Measurements from ENCODE around the gene DHRS3.
"Not testable (repeated sequence)": the region's sequence is repeated elsewhere in the genome, so short reads cannot be mapped to it uniquely, and the experiment has no call there.

Gene DHRS3

DNA sequence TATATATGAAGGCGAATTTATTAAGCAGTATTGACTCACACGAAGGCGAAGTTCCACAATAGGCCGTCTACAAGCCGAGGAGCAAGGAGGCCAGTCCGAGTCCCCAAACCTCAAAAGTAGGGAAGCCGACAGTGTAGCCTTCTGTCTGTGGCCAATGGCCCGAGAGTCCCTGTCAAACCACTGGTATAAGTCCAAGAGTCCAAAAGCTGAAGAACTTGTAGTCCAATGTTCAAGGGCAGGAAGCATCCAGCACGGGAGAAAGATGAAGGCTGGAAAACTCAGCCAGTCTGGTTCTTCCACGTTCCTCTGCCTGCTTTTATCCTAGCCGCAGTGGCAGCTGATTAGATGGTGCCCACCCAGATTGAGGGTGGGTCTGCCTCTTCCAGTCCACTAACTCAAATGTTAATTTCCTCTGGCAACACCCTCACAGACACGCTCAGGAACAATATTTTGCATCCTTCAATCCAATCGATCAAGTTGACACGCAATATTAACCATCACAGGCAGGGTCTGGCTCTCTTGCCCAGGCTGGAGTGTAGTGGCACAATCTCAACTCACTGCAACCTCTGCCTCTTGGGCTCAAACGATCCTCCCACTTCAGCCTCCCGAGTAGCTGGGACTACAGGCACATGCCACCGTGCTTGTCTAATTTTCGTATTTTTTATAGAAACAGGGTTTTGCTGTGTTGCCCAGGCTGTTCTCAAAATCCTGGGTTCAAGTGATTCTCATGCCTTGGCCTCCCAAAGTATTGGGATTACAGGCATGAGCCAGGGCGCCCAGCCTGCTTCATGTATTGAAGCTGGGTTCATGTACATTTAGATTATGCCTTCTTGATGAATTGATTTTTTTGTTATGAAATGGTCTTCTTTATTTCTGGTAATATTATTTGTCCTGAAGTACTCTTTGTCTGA lies 85.3 kb downstream of the DHRS3 start:
- peaks cover 20% of the 10 kb centered on the region for H3K36me3 Mint-ChIP-seq (ENCODE audit: low read depth)
- H3K4me1 Mint-ChIP-seq (ENCODE audit: low read depth) = peaks cover 15% of the 10 kb centered on the region
- peak; percentile 8 for DNase-seq
- peaks cover 17% of the 10 kb centered on the region for H3K9me3 Mint-ChIP-seq
- no peak overlapping the region for H3K27ac Mint-ChIP-seq
- H3K4me3 Mint-ChIP-seq = no peak overlapping the region
- no peaks in the 10 kb centered on the region for H3K27me3 Mint-ChIP-seq

DNA sequence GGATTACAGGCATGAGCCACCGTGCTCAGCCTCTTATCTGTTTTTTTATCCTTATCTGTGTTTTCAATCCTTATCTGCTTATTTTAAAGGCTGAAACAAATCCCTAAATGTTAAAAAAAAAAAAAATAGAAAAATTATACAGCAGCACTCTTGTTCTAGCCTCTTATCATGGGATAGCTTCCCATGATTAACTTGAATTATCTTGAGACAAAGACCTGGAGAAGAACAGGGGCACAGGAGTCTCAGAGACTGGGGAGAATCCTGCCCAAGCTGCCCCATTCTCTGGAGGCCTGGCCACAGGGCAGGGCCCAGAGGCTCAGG lies 86.9 kb downstream of the DHRS3 start:
- H3K36me3 Mint-ChIP-seq (ENCODE audit: low read depth) = peaks cover 8% of the 10 kb centered on the region
- no peak overlapping the region for H3K27ac Mint-ChIP-seq
- H3K27me3 Mint-ChIP-seq = no peaks in the 10 kb centered on the region
- H3K9me3 Mint-ChIP-seq = peaks cover 7% of the 10 kb centered on the region
- H3K4me3 Mint-ChIP-seq = no peak overlapping the region
- no peak for DNase-seq
- peaks cover 10% of the 10 kb centered on the region for H3K4me1 Mint-ChIP-seq (ENCODE audit: low read depth)

DNA sequence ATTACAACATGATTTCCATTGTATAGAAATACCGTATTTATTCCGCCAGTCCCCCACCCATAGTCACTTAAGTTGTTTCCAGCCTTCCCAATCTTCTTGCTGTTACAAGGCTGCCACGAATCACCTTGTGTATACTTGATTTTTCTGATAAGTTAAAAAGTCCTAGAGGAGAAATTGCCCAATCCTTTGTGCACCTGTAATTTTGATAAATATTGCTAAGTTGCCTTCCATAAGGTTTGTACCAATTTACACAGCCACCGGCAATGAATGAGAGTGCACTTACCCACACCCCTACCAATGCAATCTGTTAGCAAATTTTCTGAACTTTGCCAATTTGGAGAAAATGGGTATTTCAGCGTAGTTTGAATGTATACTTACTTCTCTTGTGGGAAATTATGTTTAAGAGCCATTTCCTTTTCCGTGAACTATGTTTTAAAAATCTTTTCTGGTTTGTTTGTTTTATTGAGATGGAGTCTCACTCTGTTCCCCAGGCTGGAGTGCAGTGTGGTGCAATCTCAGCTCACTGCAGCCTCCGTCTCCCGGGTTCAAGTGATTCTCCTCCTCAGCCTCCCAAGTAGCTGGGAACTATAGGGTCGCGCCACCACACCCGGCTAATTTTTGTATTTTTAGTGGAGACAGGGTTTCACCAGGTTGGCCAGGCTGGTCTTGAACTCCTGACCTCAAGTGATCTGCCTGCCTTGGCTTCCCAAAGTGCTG lies 87.4 kb downstream of the DHRS3 start:
- Mint-ChIP-seq H3K27ac (no peak overlapping the region), H3K27me3 (no peaks in the 10 kb centered on the region), H3K9me3 (peaks cover 5% of the 10 kb centered on the region), H3K4me3 (no peak overlapping the region), H3K36me3 (ENCODE audit: low read depth) (peaks cover 5% of the 10 kb centered on the region), H3K4me1 (ENCODE audit: low read depth) (peaks cover 10% of the 10 kb centered on the region)
- DNase-seq = peak; percentile 8

DNA sequence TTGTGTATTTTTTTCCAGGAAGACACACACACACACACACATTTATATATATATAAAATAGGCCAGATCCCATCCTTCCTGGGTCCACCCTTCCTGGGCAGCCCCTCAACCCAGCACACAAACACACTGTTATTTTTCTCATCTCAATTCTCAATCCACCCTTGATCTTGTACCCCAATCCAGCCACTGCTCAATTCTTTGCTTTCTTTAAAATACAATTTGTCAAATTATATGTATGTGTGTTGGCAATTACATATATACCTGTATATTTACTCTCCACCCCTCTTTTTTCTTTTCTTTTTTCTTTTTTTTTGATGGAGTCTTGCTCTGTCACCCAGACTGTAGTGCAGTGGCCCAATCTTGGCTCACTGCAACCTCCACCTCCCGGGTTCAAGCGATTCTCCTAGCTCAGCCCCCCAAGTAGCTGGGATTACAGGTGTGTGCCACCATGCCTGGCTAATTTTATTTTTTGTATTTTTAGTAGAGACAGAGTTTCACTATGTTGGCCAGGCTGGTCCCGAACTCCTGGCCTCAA lies 88.3 kb downstream of the DHRS3 start:
- no peak for DNase-seq
- no peaks in the 10 kb centered on the region for H3K36me3 Mint-ChIP-seq (ENCODE audit: low read depth)
- H3K27ac Mint-ChIP-seq = peak overlapping the region; percentile 55
- no peaks in the 10 kb centered on the region for H3K9me3 Mint-ChIP-seq
- no peaks in the 10 kb centered on the region for H3K27me3 Mint-ChIP-seq
- H3K4me3 Mint-ChIP-seq = no peak overlapping the region
- H3K4me1 Mint-ChIP-seq (ENCODE audit: low read depth) = peaks cover 16% of the 10 kb centered on the region

DNA sequence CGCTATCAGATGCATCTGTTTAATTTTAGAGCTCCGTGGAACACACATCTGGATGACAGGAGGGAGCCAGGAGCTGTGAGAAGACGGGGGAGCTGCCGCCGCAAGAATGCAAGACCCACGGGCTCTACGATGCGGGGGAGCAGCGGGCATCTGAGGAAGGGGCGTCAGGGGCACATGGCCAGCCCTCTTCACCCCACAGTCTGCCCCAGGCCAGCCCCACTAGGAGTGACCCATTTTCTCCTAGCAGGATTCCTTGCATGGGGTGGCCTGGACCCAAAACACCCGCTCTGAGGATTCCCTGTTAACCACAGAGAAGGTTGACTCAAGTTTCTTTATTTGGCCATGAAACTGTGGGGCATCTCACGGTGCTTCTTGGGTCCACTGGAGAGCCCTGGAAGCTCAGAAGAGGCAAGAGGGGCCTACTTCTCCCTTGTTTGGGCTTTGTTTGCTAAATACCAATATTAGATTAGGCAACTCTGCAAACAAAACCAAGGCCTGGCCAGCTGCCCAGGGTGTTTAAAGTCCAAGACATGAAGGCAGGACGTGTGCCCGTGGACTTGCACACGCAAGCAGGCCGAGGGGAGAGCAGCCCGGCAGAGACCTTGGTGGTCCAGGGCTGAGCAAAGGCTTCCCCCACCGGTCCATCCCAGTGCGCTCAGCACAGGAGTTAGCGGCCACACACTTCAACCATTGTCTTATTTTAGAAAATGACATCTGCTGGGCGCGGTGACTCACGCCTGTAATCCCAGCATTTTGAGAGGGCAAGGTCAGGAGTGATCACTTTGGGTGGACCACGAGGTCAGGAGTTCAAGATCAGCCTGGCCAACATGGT lies 89.8 kb downstream of the DHRS3 start:
- no peak overlapping the region for H3K27ac Mint-ChIP-seq
- H3K9me3 Mint-ChIP-seq = peaks cover 2% of the 10 kb centered on the region
- no peaks in the 10 kb centered on the region for H3K27me3 Mint-ChIP-seq
- peak; percentile 26 for DNase-seq
- H3K4me3 Mint-ChIP-seq = no peak overlapping the region
- H3K36me3 Mint-ChIP-seq (ENCODE audit: low read depth) = no peaks in the 10 kb centered on the region
- H3K4me1 Mint-ChIP-seq (ENCODE audit: low read depth) = peaks cover 15% of the 10 kb centered on the region

DNA sequence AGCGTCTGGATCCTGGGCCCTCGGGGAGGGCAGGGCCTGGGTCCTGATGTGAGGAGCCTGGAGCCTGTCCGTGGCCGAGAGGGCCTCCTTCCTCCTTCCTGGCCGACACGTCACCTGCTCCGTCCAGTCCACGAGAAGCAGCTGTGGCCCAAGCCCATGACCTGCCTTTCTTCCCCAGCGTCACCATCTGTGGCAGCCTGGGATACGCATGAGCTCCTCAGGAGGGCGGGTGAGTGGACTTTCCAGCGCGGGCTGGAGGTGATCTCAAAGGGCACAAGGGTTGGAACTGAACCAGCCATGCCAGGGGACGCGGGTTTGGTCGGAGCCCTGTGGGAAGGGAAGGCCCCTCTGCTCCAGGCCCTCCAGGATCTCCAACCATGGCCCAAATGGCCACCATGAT lies 90.4 kb downstream of the DHRS3 start:
- peaks cover 2% of the 10 kb centered on the region for H3K9me3 Mint-ChIP-seq

DNA sequence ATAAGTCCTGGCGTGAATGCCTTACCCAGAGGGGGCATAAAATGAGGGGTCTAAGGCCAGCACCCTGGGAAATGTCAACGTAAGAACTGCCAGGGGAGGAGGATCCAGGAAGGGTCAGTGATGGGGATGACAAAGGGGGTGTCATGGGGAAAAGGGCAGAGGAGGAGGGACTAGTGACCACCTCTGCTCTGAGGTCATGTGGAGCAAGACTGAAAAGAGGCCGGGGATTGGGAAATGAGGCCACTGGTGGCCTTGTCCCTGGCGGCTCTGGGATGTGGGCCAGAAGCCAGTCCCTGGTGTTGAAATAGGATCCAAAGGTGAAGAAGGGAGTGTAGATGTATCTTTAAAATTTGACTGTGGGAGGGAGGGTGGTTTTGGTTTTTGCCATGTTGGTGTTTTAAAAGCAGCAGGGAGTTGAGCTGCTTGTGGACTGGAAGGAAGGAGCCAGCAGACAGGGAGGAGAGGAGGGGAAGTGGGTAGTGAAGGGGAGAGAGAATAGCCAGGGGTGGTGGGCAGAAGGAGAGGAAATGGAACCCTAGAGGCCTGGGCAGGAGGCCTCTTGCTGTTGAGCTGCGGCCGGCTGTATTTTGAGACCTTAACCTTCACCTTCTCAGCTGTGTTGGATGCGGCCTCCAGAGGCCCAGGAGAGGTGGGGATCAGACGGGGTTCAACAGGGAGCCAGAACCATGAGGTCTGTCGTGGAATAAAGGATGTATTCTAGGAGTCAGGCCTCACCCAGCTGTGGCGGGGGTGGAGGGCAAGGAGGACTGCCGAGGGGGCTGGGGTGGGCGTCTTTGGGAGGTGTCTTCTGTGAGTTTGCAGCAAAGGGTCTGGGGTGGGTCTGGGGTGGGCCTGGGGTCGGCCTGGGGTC lies 92.5 kb downstream of the DHRS3 start:
- H3K27me3 Mint-ChIP-seq = no peaks in the 10 kb centered on the region
- H3K9me3 Mint-ChIP-seq = peaks cover 2% of the 10 kb centered on the region
- no peak overlapping the region for H3K27ac Mint-ChIP-seq
- H3K4me3 Mint-ChIP-seq = no peak overlapping the region
- DNase-seq = peak; percentile 21
- no peaks in the 10 kb centered on the region for H3K36me3 Mint-ChIP-seq (ENCODE audit: low read depth)
- H3K4me1 Mint-ChIP-seq (ENCODE audit: low read depth) = peaks cover 16% of the 10 kb centered on the region

More for the DNA sequence above, 90.4 kb downstream of the DHRS3 start:
- no peak for DNase-seq
- no peaks in the 10 kb centered on the region for H3K27me3 Mint-ChIP-seq
- H3K4me1 Mint-ChIP-seq (ENCODE audit: low read depth) = peaks cover 16% of the 10 kb centered on the region
- H3K27ac Mint-ChIP-seq = no peak overlapping the region
- H3K36me3 Mint-ChIP-seq (ENCODE audit: low read depth) = no peaks in the 10 kb centered on the region
- no peak overlapping the region for H3K4me3 Mint-ChIP-seq

DNA sequence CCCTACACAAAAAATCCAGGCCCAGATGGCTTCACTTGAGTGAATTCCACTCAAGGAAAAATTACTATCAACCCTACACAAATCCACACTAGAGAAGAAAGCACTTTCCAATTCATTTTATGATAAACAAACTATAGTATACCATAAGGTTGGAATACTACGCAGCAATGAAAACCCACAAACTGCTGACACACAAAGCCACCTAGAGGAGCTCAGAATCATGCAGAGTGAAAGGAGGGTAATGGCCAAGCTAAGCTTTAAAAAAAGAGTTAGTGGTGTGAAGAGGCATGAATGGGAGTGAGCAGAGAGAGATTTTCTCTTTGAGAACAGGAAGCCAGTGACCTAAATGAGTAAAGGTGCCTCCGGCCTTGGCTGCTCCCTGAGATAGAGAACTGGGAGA lies 93.7 kb downstream of the DHRS3 start:
- no peak overlapping the region for H3K27ac Mint-ChIP-seq
- H3K4me1 Mint-ChIP-seq (ENCODE audit: low read depth) = peaks cover 20% of the 10 kb centered on the region
- H3K36me3 Mint-ChIP-seq (ENCODE audit: low read depth) = no peaks in the 10 kb centered on the region

DNA sequence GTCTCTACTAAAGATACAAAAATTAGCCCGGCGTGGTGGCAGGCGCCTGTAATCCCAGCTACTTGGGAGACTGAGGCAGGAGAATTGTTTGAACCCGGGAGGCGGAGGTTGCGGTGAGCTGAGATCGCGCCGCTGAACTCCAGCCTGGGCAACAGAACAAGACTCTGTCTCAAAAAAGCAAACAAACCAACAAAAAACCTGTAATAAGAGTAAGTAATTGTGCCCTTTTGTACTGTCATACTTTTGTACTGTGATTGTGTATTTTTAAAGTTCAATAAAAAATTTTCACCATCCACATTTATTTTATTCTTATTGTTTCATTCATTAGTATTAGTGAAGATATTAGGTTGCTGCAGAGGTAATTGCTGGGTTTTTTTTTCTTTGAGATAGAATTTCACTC lies 95.2 kb downstream of the DHRS3 start:
- peaks cover 30% of the 10 kb centered on the region for H3K4me1 Mint-ChIP-seq (ENCODE audit: low read depth)

More for the DNA sequence above, 93.7 kb downstream of the DHRS3 start:
- Mint-ChIP-seq H3K27me3 (no peaks in the 10 kb centered on the region), H3K4me3 (no peak overlapping the region), H3K9me3 (peaks cover 2% of the 10 kb centered on the region)
- peak; percentile 14 for DNase-seq

DNA sequence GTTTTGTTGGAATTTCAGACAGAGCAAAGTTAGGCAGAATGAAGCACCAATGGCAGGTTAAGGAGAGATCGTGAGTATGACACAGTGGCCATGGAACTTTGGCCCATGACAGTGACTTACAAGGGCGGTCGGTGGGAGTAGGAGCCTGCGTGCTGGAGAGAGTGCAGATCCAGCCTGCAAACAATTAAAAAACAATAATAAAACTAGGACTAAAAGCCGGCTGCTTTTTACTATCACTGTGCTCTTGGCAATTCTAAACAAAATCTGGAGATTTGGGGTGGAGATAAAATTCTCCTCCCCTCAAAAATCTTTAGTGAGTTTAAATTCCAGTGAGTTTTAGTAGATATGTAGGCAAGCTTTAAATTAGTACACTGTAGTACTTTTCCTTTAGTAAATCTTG lies 96.9 kb downstream of the DHRS3 start:
- no peak for DNase-seq
- H3K27me3 Mint-ChIP-seq = no peaks in the 10 kb centered on the region
- H3K36me3 Mint-ChIP-seq (ENCODE audit: low read depth) = no peaks in the 10 kb centered on the region
- H3K4me3 Mint-ChIP-seq = no peak overlapping the region
- H3K27ac Mint-ChIP-seq = no peak overlapping the region
- peaks cover 2% of the 10 kb centered on the region for H3K9me3 Mint-ChIP-seq
- H3K4me1 Mint-ChIP-seq (ENCODE audit: low read depth) = peaks cover 39% of the 10 kb centered on the region

More for the DNA sequence above, 95.2 kb downstream of the DHRS3 start:
- not testable (repeated sequence) for H3K27ac Mint-ChIP-seq; H3K36me3 Mint-ChIP-seq (ENCODE audit: low read depth); H3K4me3 Mint-ChIP-seq; H3K9me3 Mint-ChIP-seq; H3K27me3 Mint-ChIP-seq
- DNase-seq = peak; percentile 6

DNA sequence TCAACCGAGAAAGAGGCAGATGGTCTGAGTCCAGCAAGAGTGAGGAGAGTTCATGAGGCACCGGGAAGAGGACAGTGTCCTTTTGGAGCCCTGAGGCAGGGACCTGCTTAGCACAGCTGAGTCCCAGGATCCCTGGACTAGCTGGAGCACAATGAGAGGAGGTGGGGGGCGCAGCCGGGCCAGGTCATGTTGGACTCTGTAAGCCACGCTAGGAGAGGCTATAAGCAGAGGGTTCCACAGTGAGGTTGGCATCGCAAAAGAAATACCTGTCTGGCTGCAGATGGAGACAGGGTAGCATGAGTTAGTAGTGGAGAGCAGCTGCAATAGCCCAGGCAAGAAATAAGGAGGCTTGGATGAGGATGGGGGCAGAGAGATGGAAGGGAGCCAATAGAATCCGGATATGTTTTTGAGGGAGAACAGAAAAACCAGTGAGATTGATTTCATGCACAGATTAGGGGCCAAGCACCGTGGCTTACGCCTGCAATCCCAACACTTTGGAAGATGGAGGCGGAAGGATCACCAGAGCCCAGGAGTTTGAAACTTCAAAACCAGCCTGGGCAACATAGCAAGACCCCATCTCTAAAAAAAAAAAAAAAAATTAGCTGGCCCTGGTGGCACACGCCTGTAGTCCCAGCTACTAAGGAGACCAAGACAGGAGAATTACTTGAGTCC lies 98.2 kb downstream of the DHRS3 start:
- DNase-seq = peak; percentile 43
- Mint-ChIP-seq H3K36me3 (ENCODE audit: low read depth) (no peaks in the 10 kb centered on the region), H3K27me3 (no peaks in the 10 kb centered on the region), H3K4me3 (no peak overlapping the region), H3K4me1 (ENCODE audit: low read depth) (peaks cover 36% of the 10 kb centered on the region), H3K9me3 (peaks cover 2% of the 10 kb centered on the region), H3K27ac (peak overlapping the region; percentile 90)

DNA sequence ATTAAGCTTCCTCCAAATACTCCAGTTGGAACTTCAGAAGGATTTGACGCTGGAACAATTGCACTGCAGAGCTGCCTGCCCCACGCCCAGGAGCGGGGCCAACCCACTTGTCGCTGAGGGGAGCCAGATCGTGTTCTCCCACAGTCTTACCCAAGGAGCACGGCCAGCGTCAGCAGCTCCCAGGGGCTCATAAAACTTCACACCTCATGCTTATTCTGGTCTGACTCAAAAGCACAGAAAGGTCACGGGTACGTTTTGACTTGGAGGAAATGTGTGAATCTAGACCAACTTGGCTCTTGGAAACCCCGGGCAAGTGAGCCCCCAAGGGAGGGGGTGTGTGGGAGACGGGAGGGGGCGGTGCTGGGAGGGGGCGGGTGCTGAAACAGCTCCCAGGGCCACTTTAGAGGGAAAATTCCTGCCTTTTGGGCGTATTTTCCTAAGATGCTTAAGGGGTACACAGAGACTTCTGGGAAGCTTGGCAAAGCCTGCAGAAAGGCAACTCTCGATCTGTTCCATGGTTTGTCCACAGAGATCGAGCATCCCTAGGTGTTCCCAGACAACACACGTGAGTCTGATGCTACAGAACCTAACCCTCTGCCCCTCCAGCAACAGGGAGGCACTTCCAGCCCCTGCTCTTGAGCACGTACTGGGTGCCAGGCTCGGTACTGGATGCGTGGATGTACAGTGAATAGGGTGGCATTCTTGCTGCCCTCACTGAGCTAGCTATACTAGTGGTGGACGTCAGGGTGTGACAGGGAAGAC lies 98.9 kb downstream of the DHRS3 start:
- Mint-ChIP-seq H3K4me3 (peak overlapping the region; percentile 33), H3K27ac (peak overlapping the region; percentile 90), H3K36me3 (ENCODE audit: low read depth) (no peaks in the 10 kb centered on the region), H3K27me3 (no peaks in the 10 kb centered on the region), H3K9me3 (peaks cover under 1% of the 10 kb centered on the region), H3K4me1 (ENCODE audit: low read depth) (peaks cover 43% of the 10 kb centered on the region)
- peak; percentile 71 for DNase-seq
